Loucy (cell line): ENCODE results near the gene BABAM2.

Source experiments
- CTCF ChIP-seq: fragments of 200-600 bp; sonication (generic); conservative IDR thresholded peaks from 2 replicates; pipeline ENCODE4 v1.5.1; 2014; ENCODE audit warnings: mild to moderate bottlenecking, antibody characterized with exemption, low read length
- EZH2phosphoT487 ChIP-seq: fragments of 200-600 bp; IDR thresholded peaks from 2 replicates; pipeline ENCODE4 v1.6.1; 2018; ENCODE audit warnings: antibody characterized with exemption, mild to moderate bottlenecking, moderate library complexity, borderline replicate concordance

- TF ChIP-seq CTCF, result no peak
- no peak for TF ChIP-seq EZH2phosphoT487
Observed at GRCh38 chr2:28174211-28174610, 283.7 kb downstream of the BABAM2 start.
